NCI-H526 treated with DMSO at 0.1 percent for 48 hours (cell line): Measurements from ENCODE around the gene TNS1.
A peak's percentile ranks its signal among the peaks of the same experiment; 100 is the strongest.
"Not testable (repeated sequence)": the region's sequence is repeated elsewhere in the genome, so short reads cannot be mapped to it uniquely, and the experiment has no call there.

Experiments used
- DNase-seq: peaks from one replicate; lab custom pipeline; 2025; lab: John Stamatoyannopoulos, UW

Gene TNS1

GRCh38 chr2:217797661-217798069 lies 205.1 kb downstream of the TNS1 start:
- DNase-seq = peak; percentile 8

GRCh38 chr2:217797165-217797564 lies 205.6 kb downstream of the TNS1 start:
- DNase-seq = no peak

- DNase-seq = no peak
Measured at GRCh38 chr2:217795706-217796465, 206.9 kb downstream of the TNS1 start.

GRCh38 chr2:217795067-217795466 lies 207.7 kb downstream of the TNS1 start:
- no peak for DNase-seq

- no peak for DNase-seq
Measured at GRCh38 chr2:217794133-217794986, 208.4 kb downstream of the TNS1 start.

GRCh38 chr2:217793566-217794132 lies 209.1 kb downstream of the TNS1 start:
- no peak for DNase-seq

- DNase-seq = no peak
Measured at GRCh38 chr2:217792626-217793527, 209.9 kb downstream of the TNS1 start.

GRCh38 chr2:217791551-217791950 lies 211.2 kb downstream of the TNS1 start:
- no peak for DNase-seq

GRCh38 chr2:217790681-217791392 lies 212.0 kb downstream of the TNS1 start:
- no peak for DNase-seq

GRCh38 chr2:217790195-217790594 lies 212.6 kb downstream of the TNS1 start:
- DNase-seq = no peak

- no peak for DNase-seq
Measured at GRCh38 chr2:217789736-217790181, 213.0 kb downstream of the TNS1 start.

- DNase-seq = peak; percentile 53
Measured at GRCh38 chr2:217789003-217789735, 213.6 kb downstream of the TNS1 start.

- no peak for DNase-seq
Measured at GRCh38 chr2:217788669-217789002, 214.2 kb downstream of the TNS1 start.

GRCh38 chr2:217787160-217787877 lies 215.5 kb downstream of the TNS1 start:
- no peak for DNase-seq

GRCh38 chr2:217786560-217786959 lies 216.2 kb downstream of the TNS1 start:
- DNase-seq = not testable (repeated sequence)

- DNase-seq = peak; percentile 47
Measured at GRCh38 chr2:217785544-217786045, 217.2 kb downstream of the TNS1 start.

GRCh38 chr2:217784996-217785543 lies 217.7 kb downstream of the TNS1 start:
- DNase-seq = no peak

- DNase-seq = no peak
Measured at GRCh38 chr2:217783243-217783642, 219.6 kb downstream of the TNS1 start.

GRCh38 chr2:217777906-217778305 lies 224.9 kb downstream of the TNS1 start:
- DNase-seq = no peak
